Measurements from ENCODE around the gene ADPRS.

DNA sequence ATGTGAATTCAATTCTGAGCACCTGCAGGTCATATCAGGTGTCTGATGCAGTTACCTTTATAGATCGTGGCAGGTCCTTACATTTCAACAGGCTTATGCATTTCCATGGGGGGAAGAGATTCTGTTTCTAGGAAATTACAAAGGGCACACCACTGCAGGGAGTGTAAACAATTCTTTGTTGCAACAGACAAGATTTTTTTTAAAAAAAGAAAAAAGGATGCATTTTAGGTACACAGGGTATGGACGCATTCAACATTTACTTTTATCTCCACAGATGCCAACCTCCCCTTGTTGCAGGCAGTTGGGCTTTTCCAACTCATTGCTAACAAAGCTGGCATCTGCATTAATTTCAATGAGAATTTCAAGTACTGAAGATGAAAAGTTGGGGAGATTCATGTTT lies 18.3 kb upstream of the ADPRS start:
- TF ChIP-seq, protein P1, sequence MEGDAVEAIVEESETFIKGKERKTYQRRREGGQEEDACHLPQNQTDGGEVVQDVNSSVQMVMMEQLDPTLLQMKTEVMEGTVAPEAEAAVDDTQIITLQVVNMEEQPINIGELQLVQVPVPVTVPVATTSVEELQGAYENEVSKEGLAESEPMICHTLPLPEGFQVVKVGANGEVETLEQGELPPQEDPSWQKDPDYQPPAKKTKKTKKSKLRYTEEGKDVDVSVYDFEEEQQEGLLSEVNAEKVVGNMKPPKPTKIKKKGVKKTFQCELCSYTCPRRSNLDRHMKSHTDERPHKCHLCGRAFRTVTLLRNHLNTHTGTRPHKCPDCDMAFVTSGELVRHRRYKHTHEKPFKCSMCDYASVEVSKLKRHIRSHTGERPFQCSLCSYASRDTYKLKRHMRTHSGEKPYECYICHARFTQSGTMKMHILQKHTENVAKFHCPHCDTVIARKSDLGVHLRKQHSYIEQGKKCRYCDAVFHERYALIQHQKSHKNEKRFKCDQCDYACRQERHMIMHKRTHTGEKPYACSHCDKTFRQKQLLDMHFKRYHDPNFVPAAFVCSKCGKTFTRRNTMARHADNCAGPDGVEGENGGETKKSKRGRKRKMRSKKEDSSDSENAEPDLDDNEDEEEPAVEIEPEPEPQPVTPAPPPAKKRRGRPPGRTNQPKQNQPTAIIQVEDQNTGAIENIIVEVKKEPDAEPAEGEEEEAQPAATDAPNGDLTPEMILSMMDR (IDR thresholded peaks at IDR 0.05) = no peak
- TF ChIP-seq EP300 (IDR thresholded peaks at IDR 0.05) = no peak
- TF ChIP-seq POLR2AphosphoS5 (IDR thresholded peaks at IDR 0.05) = no peak

Data from gastroesophageal sphincter (tissue), 3 donors.